ENCODE data around the gene LCN15.

LCN15 gene

GRCh38 chr9:136726631-136727191 lies 37.6 kb downstream of the LCN15 start:
- Histone ChIP-seq H3K9me3 (no peaks in the 10 kb centered on the region; the same call in 1 of the 2 replicates), H3K27me3 (no peaks in the 10 kb centered on the region), H3K4me1 (peaks cover 12% of the 10 kb centered on the region), H3K4me3 (ENCODE audit: low read depth, low read length) (peak overlapping the region; percentile 100), H3K36me3 (peaks cover 56% of the 10 kb centered on the region)
- peak; percentile 54 for DNase-seq
- TF ChIP-seq CTCF (IDR thresholded peaks at IDR 0.05; ENCODE audit: low read depth, low read length): peak; percentile 80

- Histone ChIP-seq H3K36me3 (peaks cover 56% of the 10 kb centered on the region), H3K4me1 (peaks cover 18% of the 10 kb centered on the region), H3K4me3 (ENCODE audit: low read depth, low read length) (peak overlapping the region; percentile 100), H3K9me3 (no peaks in the 10 kb centered on the region; the same call in 1 of the 2 replicates), H3K27me3 (no peaks in the 10 kb centered on the region)
- no peak for TF ChIP-seq CTCF (IDR thresholded peaks at IDR 0.05; ENCODE audit: low read depth, low read length)
- no peak for DNase-seq
Observed at GRCh38 chr9:136726118-136726517, 38.2 kb downstream of the LCN15 start.

GRCh38 chr9:136725612-136726011 lies 38.7 kb downstream of the LCN15 start:
- peak overlapping the region; percentile 100 for H3K4me3 ChIP-seq (ENCODE audit: low read depth, low read length)
- peaks cover 23% of the 10 kb centered on the region for H3K4me1 ChIP-seq
- DNase-seq: peak; percentile 57
- H3K9me3 ChIP-seq: no peaks in the 10 kb centered on the region; the same call in 1 of the 2 replicates
- no peaks in the 10 kb centered on the region for H3K27me3 ChIP-seq
- TF ChIP-seq CTCF (IDR thresholded peaks at IDR 0.05; ENCODE audit: low read depth, low read length): no peak
- H3K36me3 ChIP-seq: peaks cover 57% of the 10 kb centered on the region

- Histone ChIP-seq H3K9me3 (no peaks in the 10 kb centered on the region; the same call in 1 of the 2 replicates), H3K4me3 (ENCODE audit: low read depth, low read length) (peak overlapping the region; percentile 24; the same call in 1 of the 2 replicates), H3K27me3 (no peaks in the 10 kb centered on the region), H3K4me1 (peaks cover 30% of the 10 kb centered on the region), H3K36me3 (peaks cover 64% of the 10 kb centered on the region)
- DNase-seq: no peak
- no peak for TF ChIP-seq CTCF (IDR thresholded peaks at IDR 0.05; ENCODE audit: low read depth, low read length)
Observed at GRCh38 chr9:136724772-136725171, 39.5 kb downstream of the LCN15 start.

GRCh38 chr9:136723989-136724388 lies 40.3 kb downstream of the LCN15 start:
- no peak overlapping the region for H3K4me3 ChIP-seq (ENCODE audit: low read depth, low read length)
- no peak for DNase-seq
- peaks cover 35% of the 10 kb centered on the region for H3K4me1 ChIP-seq
- peaks cover 70% of the 10 kb centered on the region for H3K36me3 ChIP-seq
- H3K27me3 ChIP-seq: no peaks in the 10 kb centered on the region
- TF ChIP-seq CTCF (IDR thresholded peaks at IDR 0.05; ENCODE audit: low read depth, low read length): no peak
- no peaks in the 10 kb centered on the region for H3K9me3 ChIP-seq

GRCh38 chr9:136723362-136723976 lies 40.8 kb downstream of the LCN15 start:
- peak; percentile 50 for DNase-seq
- H3K4me3 ChIP-seq (ENCODE audit: low read depth, low read length): no peak overlapping the region
- no peak for TF ChIP-seq CTCF (IDR thresholded peaks at IDR 0.05; ENCODE audit: low read depth, low read length)
- H3K4me1 ChIP-seq: peaks cover 35% of the 10 kb centered on the region
- no peaks in the 10 kb centered on the region for H3K27me3 ChIP-seq
- no peaks in the 10 kb centered on the region for H3K9me3 ChIP-seq
- peaks cover 70% of the 10 kb centered on the region for H3K36me3 ChIP-seq

Data from BE2C (cell line).